Tibial artery (tissue), 4 donors: ENCODE measurements around the gene CNGB1.

ENCODE experiments used
- DNase-seq, 2 donors: peaks; one replicate each; pipeline ENCODE4 v3.0.0-alpha.2; 2019
- H3K27ac ChIP-seq, 2 donors: fragments of 200-600 bp; sonication (generic) in 1 of 2; 1 replicate in 1 of 2; 2 replicates in 1 of 2; pipeline ENCODE4 v1.5.1; 2018 to 2019; ENCODE audit warnings: mild to moderate bottlenecking in 1 of 2
- H3K27me3 ChIP-seq, 2 donors: fragments of 200-600 bp; sonication (generic) in 1 of 2; one replicate each; pipeline versions ENCODE4 v1.5.1 to v1.6.0; 2016 to 2019
- H3K36me3 ChIP-seq, 3 donors: fragments of 200-600 bp; sonication (generic) in 2 of 3; one replicate each; pipeline ENCODE4 v1.5.1; 2016 to 2019; ENCODE audit warnings: mild to moderate bottlenecking in 2 of 3
- H3K4me1 ChIP-seq, 4 donors: fragments of 200-600 bp; sonication (generic) in 2 of 4; 1 replicate in 3 of 4; 2 replicates in 1 of 4; pipeline ENCODE4 v1.5.1; 2016 to 2019
- H3K4me3 ChIP-seq, 2 donors: fragments of 200-600 bp; sonication (generic) in 1 of 2; 1 replicate in 1 of 2; 2 replicates in 1 of 2; pipeline ENCODE4 v1.5.1; 2018 to 2019; ENCODE audit warnings: mild to moderate bottlenecking in 2 of 2
- H3K9me3 ChIP-seq, 3 donors: fragments of 200-600 bp; sonication (generic) in 1 of 3; one replicate each; pipeline ENCODE4 v1.5.1; 2016 to 2019
- intact Hi-C: fragments of 100-400 bp; cut with DNase I; formaldehyde crosslinking; loops from one replicate; pipeline ENCODE4 v1.15.0; 2023; ENCODE audit warnings: low total_unique reads
- TF ChIP-seq, protein P1 (sequence below), 2 experiments: fragments of 200-600 bp in 1 of 2; fragments of 450-650 bp in 1 of 2; IDR thresholded peaks; one replicate each; pipeline ENCODE4 v1.5.1; 2017 to 2019; ENCODE audit warnings: antibody characterized with exemption in 2 of 2, mild to moderate bottlenecking in 1 of 2, moderate library complexity in 1 of 2

The CNGB1 gene

DNA sequence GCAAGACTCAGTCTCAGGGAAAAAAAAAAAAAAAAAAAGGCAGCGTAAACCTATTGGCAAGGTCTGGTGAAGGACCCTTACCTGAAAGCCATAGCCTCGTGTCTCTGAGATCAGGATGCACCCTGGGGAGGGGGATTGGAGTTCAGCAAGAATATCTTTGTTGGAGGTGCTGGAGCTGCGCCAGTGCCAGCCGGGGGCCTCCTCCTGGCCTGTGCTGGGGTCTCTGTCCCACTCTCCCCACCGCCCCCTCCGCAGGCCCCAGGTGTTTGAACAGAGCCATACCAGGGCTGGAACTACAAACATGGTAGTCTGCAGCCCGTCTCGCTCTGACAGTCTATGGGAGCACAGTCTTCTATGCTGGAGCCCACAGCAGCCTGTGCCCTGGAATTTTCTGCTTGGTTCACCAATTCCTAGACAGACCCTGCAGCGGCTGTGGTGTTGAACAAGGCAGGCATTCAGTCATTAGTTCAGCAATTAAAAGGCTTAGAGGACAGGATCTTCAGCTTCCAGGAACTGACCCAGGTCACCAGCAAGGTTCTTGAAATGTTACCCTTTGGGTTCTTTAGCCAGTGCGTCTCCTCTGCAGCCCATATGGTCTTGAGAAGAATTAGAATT lies 126.4 kb downstream of the CNGB1 start:
- H3K27ac ChIP-seq, result no peak overlapping the region
- intact Hi-C loops, result no loop called here
- peak in 1 of 2 donors; percentile 35 for DNase-seq
- TF ChIP-seq, protein P1, sequence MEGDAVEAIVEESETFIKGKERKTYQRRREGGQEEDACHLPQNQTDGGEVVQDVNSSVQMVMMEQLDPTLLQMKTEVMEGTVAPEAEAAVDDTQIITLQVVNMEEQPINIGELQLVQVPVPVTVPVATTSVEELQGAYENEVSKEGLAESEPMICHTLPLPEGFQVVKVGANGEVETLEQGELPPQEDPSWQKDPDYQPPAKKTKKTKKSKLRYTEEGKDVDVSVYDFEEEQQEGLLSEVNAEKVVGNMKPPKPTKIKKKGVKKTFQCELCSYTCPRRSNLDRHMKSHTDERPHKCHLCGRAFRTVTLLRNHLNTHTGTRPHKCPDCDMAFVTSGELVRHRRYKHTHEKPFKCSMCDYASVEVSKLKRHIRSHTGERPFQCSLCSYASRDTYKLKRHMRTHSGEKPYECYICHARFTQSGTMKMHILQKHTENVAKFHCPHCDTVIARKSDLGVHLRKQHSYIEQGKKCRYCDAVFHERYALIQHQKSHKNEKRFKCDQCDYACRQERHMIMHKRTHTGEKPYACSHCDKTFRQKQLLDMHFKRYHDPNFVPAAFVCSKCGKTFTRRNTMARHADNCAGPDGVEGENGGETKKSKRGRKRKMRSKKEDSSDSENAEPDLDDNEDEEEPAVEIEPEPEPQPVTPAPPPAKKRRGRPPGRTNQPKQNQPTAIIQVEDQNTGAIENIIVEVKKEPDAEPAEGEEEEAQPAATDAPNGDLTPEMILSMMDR (IDR thresholded peaks at IDR 0.05), result no peak
- H3K27me3 ChIP-seq, result peaks cover 0 to 3% of the 10 kb centered on the region in 2 donors
- no peaks in the 10 kb centered on the region for H3K36me3 ChIP-seq
- H3K4me1 ChIP-seq, result no peaks in the 10 kb centered on the region
- no peaks in the 10 kb centered on the region for H3K9me3 ChIP-seq
- H3K4me3 ChIP-seq, result no peak overlapping the region

DNA sequence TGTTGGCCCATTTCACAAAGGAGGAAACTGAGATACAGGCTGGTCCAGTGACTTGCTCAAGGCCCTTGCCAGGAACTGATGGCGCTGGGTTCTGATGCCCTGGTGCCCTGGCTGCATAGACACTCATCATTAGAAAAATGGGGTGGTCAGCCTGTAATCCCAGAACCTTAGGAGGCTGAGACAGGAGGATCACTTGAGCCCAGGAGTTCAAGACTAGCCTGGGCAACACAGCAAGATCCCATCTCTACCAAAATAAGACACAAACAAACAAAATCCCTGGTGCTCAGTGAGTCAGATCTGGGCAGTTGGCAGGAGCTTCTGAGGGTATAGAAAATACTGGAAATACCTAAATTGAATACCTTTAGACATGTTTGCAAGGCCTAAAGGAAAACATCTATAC lies 127.5 kb downstream of the CNGB1 start:
- no peaks in the 10 kb centered on the region for H3K4me1 ChIP-seq
- peaks cover 0 to 3% of the 10 kb centered on the region in 2 donors for H3K27me3 ChIP-seq
- intact Hi-C loops, result no loop called here
- no peaks in the 10 kb centered on the region for H3K36me3 ChIP-seq
- H3K27ac ChIP-seq, result no peak overlapping the region
- H3K9me3 ChIP-seq, result no peaks in the 10 kb centered on the region
- DNase-seq, result peak in 1 of 2 donors; percentile 11
- H3K4me3 ChIP-seq, result no peak overlapping the region
- TF ChIP-seq, protein P1 (IDR thresholded peaks at IDR 0.05), result no peak

DNA sequence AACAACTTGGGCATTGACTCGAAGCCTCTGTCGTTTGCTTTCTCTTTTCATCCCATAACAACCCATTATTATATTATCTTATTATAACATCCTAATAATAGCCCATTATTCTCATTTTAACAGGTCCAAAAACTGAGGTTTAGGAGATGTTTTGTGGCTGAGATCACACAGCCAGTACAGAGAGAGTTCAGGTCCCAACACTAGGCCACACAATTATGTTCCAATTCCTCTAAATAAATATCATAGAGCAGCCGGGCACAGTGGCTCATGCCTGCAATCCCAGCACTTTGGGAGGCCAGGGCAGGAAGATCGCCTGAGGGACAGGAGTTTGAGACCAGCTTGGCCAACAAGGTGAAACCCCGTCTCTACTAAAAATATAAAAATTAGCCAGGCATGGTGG lies 128.3 kb downstream of the CNGB1 start:
- H3K9me3 ChIP-seq, result no peaks in the 10 kb centered on the region
- no peak overlapping the region for H3K4me3 ChIP-seq
- DNase-seq, result no peak
- no peaks in the 10 kb centered on the region for H3K4me1 ChIP-seq
- no peak overlapping the region for H3K27ac ChIP-seq
- no peaks in the 10 kb centered on the region for H3K36me3 ChIP-seq
- TF ChIP-seq, protein P1 (IDR thresholded peaks at IDR 0.05), result no peak
- intact Hi-C loops, result no loop called here
- peaks cover 0 to 3% of the 10 kb centered on the region in 2 donors for H3K27me3 ChIP-seq

DNA sequence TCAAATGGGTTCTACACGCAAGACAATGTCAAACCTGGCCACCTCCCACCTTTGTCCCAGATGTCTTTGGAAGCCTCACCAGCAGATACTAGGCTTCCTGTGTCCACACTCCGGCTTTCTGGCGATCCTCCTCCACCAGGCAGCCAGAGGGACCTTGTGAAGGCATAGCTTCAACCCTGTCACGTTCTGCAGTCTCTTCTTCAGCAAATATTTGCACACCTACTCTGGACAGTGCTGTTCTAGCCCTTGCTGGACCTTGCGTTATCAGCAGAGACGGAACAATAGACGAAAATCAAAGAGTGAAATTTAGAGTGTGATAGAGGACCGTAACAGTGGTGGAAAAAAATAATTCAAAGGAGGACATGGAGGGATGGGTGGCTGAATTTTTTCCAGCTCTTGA lies 130.1 kb downstream of the CNGB1 start:
- peak in 1 of 2 donors; percentile 15 for DNase-seq
- Histone ChIP-seq H3K4me3 (no peak overlapping the region), H3K27me3 (peaks cover 0 to 7% of the 10 kb centered on the region in 2 donors), H3K4me1 (no peaks in the 10 kb centered on the region), H3K9me3 (no peaks in the 10 kb centered on the region), H3K27ac (no peak overlapping the region), H3K36me3 (no peaks in the 10 kb centered on the region)
- intact Hi-C loops, result no loop called here
- TF ChIP-seq, protein P1 (IDR thresholded peaks at IDR 0.05), result no peak

DNA sequence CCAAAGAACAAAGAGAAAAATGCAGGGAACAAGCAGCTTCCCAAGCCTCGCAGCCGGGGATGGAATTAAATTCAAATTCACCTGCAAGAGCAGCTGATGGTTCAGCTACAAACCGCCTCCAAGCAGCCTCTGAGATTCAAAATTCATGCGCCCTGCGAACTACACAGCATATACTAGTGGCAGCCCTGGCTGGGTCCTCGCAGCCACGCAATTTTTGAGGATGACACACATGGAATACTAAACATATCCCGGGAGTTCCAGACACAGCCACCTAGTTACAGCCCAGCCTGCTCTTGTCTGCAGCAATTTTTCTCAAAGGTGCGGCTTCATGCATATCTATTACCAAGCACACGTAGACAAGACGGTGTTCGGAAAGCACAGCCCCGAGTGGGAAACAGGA lies 132.8 kb downstream of the CNGB1 start:
- H3K27ac ChIP-seq, result no peak overlapping the region
- H3K4me1 ChIP-seq, result no peaks in the 10 kb centered on the region
- H3K36me3 ChIP-seq, result no peaks in the 10 kb centered on the region
- H3K4me3 ChIP-seq, result no peak overlapping the region
- intact Hi-C loops, result no loop called here
- TF ChIP-seq, protein P1 (IDR thresholded peaks at IDR 0.05), result no peak
- DNase-seq, result no peak
- H3K27me3 ChIP-seq, result peaks cover 0 to 10% of the 10 kb centered on the region in 2 donors
- H3K9me3 ChIP-seq, result no peaks in the 10 kb centered on the region
